Cerebellar nuclear complex (tissue), 1 donor: Measurements from ENCODE around the gene PEX16.

Experiments
- DNase-seq, 2 experiments: peaks; one replicate each; lab custom pipeline; 2025; lab: John Stamatoyannopoulos, UW

Gene PEX16

GRCh38 chr11:45917623-45918330 is at the start of gene PEX16:
TSS of gene PEX16 (minus strand) at chr11:45917877. CDS start at chr11:45917811, 66 bp downstream.
- peak; percentile 87 to 93 for DNase-seq

GRCh38 chr11:45964911-45965389 is 47.3 kb upstream of the PEX16 start:
- peak in 1 of 2 experiments; percentile 38 for DNase-seq

- no peak for DNase-seq
Observed at GRCh38 chr11:45961751-45962240, 44.1 kb upstream of the PEX16 start.

- DNase-seq, result no peak
Observed at GRCh38 chr11:45960387-45961095, 42.9 kb upstream of the PEX16 start.

GRCh38 chr11:45959851-45960250 is 42.2 kb upstream of the PEX16 start:
- no peak for DNase-seq

GRCh38 chr11:45949992-45950407 is 32.3 kb upstream of the PEX16 start:
- DNase-seq, result no peak

GRCh38 chr11:45948356-45948755 is 30.7 kb upstream of the PEX16 start:
- no peak for DNase-seq

GRCh38 chr11:45947885-45948284 is 30.2 kb upstream of the PEX16 start:
- DNase-seq, result no peak

- no peak for DNase-seq
Observed at GRCh38 chr11:45945397-45945999, 27.8 kb upstream of the PEX16 start.

- DNase-seq, result no peak
Observed at GRCh38 chr11:45942381-45942780, 24.7 kb upstream of the PEX16 start.

- no peak for DNase-seq
Observed at GRCh38 chr11:45941285-45941684, 23.6 kb upstream of the PEX16 start.

- no peak for DNase-seq
Observed at GRCh38 chr11:45939836-45940235, 22.2 kb upstream of the PEX16 start.

GRCh38 chr11:45937916-45938315 is 20.2 kb upstream of the PEX16 start:
- no peak for DNase-seq

- no peak for DNase-seq
Observed at GRCh38 chr11:45936511-45937054, 18.9 kb upstream of the PEX16 start.

GRCh38 chr11:45935349-45936064 is 17.8 kb upstream of the PEX16 start:
- no peak for DNase-seq

- no peak for DNase-seq
Observed at GRCh38 chr11:45934580-45935318, 17.1 kb upstream of the PEX16 start.

GRCh38 chr11:45933846-45934579 is 16.3 kb upstream of the PEX16 start:
- DNase-seq, result no peak

- DNase-seq, result no peak
Observed at GRCh38 chr11:45933131-45933831, 15.6 kb upstream of the PEX16 start.

- DNase-seq, result no peak
Observed at GRCh38 chr11:45932217-45932616, 14.5 kb upstream of the PEX16 start.

- DNase-seq, result no peak
Observed at GRCh38 chr11:45931739-45932138, 14.1 kb upstream of the PEX16 start.
